ENCODE results near the gene ADAMTS16. TPM values are rescaled to one million over a fixed set of nuclear protein-coding genes. Genes with fewer than 3 reads are reported as not detected.
A peak's percentile ranks its signal among the peaks of the same experiment; 100 is the strongest.

Gene ADAMTS16
- total RNA-seq, 1 experiment from 2014 or later: 0.28 TPM

DNA sequence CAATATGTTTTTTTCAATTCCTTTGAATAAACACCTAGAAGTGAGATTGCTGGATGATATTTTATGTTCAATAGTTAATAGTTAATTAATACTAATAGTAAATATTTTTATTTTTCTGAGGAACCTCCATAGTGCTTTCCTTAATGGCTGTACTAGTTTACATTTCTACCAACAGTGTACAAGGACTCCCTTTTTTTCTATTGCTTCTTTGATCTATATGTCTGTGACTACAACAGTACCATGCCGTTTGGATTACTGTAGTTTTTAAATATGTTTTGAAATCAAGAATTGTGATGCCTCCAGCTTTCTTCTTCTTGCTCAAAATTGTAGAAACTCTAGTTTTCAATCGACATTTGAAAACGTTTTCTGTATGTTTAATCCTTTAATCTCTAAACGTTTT, 39.5 kb upstream of the ADAMTS16 start:
- Histone ChIP-seq H3K27me3 (replicated peaks; ENCODE audit: insufficient read depth, low read depth, low read length, poor library complexity) (peaks cover 23% of the 10 kb centered on the region), H3K4me1 (ENCODE audit: insufficient read depth, low read length, poor library complexity, severe bottlenecking) (no peaks in the 10 kb centered on the region), H3K4me3 (ENCODE audit: low read depth, low read length, poor library complexity, severe bottlenecking) (no peak overlapping the region), H3K36me3 (ENCODE audit: insufficient read depth, low read length, poor library complexity, severe bottlenecking) (no peaks in the 10 kb centered on the region), H3K9me3 (ENCODE audit: low read depth, low read length, poor library complexity, severe bottlenecking) (peaks cover 5% of the 10 kb centered on the region), H3K27ac (ENCODE audit: low read depth, low read length, poor library complexity, severe bottlenecking) (no peak overlapping the region)
- ChIA-PET POLR2A (ENCODE audit: low non-redundant PET) (no interaction called here), CTCF (no interaction called here)
- BruUV-seq (replicated peaks): no TSS peak
- no peak for TF ChIP-seq EZH2 (IDR thresholded peaks at IDR 0.05; ENCODE audit: borderline replicate concordance, low read depth, low read length, poor library complexity, severe bottlenecking)
- TF ChIP-seq, protein P1, sequence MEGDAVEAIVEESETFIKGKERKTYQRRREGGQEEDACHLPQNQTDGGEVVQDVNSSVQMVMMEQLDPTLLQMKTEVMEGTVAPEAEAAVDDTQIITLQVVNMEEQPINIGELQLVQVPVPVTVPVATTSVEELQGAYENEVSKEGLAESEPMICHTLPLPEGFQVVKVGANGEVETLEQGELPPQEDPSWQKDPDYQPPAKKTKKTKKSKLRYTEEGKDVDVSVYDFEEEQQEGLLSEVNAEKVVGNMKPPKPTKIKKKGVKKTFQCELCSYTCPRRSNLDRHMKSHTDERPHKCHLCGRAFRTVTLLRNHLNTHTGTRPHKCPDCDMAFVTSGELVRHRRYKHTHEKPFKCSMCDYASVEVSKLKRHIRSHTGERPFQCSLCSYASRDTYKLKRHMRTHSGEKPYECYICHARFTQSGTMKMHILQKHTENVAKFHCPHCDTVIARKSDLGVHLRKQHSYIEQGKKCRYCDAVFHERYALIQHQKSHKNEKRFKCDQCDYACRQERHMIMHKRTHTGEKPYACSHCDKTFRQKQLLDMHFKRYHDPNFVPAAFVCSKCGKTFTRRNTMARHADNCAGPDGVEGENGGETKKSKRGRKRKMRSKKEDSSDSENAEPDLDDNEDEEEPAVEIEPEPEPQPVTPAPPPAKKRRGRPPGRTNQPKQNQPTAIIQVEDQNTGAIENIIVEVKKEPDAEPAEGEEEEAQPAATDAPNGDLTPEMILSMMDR (conservative IDR thresholded peaks at IDR 0.05; ENCODE audit: low read depth, low read length): no peak
- intact Hi-C loops (cut with micrococcal nuclease; ENCODE audit: unreplicated experiment): no loop called here
- no peak for DNase-seq (ENCODE audit: low spot score)

DNA sequence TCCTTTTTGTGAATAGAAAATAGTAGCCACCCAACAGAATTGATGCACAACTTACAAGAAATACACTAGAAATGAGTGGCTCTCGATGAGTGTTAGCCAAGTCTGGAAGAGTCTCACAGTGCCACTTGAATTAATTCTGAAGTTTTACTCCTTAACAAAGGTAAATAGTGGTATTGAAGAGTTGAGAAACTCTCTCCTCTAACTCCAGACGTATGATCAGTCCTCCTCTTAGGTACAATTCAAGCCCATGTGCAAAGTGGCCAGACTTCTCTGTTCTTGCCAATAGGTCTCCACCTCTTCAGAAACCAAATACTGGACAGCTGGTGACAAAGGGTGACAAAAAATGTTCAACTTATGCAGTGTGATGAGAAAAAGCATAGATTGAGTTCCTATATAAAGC, 38.5 kb upstream of the ADAMTS16 start:
- H3K4me1 ChIP-seq (ENCODE audit: insufficient read depth, low read length, poor library complexity, severe bottlenecking): no peaks in the 10 kb centered on the region
- H3K4me3 ChIP-seq (ENCODE audit: low read depth, low read length, poor library complexity, severe bottlenecking): no peak overlapping the region
- TF ChIP-seq EZH2 (IDR thresholded peaks at IDR 0.05; ENCODE audit: borderline replicate concordance, low read depth, low read length, poor library complexity, severe bottlenecking): no peak
- TF ChIP-seq, protein P1 (conservative IDR thresholded peaks at IDR 0.05; ENCODE audit: low read depth, low read length): no peak
- peaks cover 18% of the 10 kb centered on the region for H3K27me3 ChIP-seq (replicated peaks; ENCODE audit: insufficient read depth, low read depth, low read length, poor library complexity)
- ChIA-PET POLR2A (ENCODE audit: low non-redundant PET) (no interaction called here), CTCF (no interaction called here)
- H3K36me3 ChIP-seq (ENCODE audit: insufficient read depth, low read length, poor library complexity, severe bottlenecking): no peaks in the 10 kb centered on the region
- intact Hi-C loops (cut with micrococcal nuclease; ENCODE audit: unreplicated experiment): no loop called here
- H3K9me3 ChIP-seq (ENCODE audit: low read depth, low read length, poor library complexity, severe bottlenecking): peaks cover 5% of the 10 kb centered on the region
- DNase-seq (ENCODE audit: low spot score): no peak
- no peak overlapping the region for H3K27ac ChIP-seq (ENCODE audit: low read depth, low read length, poor library complexity, severe bottlenecking)
- BruUV-seq (replicated peaks): no TSS peak

DNA sequence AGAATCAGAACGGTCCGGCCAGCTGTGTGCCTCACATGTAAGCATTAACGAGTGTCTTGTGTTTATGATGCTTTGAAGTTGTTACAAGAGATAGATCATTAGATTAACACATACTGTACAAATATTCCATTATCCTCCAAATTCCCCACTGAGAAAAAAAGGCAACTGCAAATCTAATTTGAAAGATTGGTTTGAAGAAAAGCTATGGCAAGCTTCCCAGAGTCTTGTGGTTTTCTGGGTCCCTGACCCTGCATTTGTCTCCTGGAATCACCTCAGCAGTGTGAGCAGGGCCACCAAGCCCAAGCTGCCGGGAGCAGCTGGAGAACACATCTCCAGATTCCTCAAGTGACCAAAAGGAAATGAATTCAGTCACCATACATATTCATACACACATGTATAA, 36.9 kb upstream of the ADAMTS16 start:
- intact Hi-C loops (cut with micrococcal nuclease; ENCODE audit: unreplicated experiment): no loop called here
- ChIA-PET CTCF (no interaction called here), POLR2A (ENCODE audit: low non-redundant PET) (no interaction called here)

More for the DNA sequence above, 36.9 kb upstream of the ADAMTS16 start:
- peak; percentile 9 for DNase-seq (ENCODE audit: low spot score)
- Histone ChIP-seq H3K9me3 (ENCODE audit: low read depth, low read length, poor library complexity, severe bottlenecking) (peaks cover 5% of the 10 kb centered on the region), H3K27me3 (replicated peaks; ENCODE audit: insufficient read depth, low read depth, low read length, poor library complexity) (peaks cover 21% of the 10 kb centered on the region), H3K4me3 (ENCODE audit: low read depth, low read length, poor library complexity, severe bottlenecking) (no peak overlapping the region), H3K27ac (ENCODE audit: low read depth, low read length, poor library complexity, severe bottlenecking) (no peak overlapping the region), H3K4me1 (ENCODE audit: insufficient read depth, low read length, poor library complexity, severe bottlenecking) (no peaks in the 10 kb centered on the region), H3K36me3 (ENCODE audit: insufficient read depth, low read length, poor library complexity, severe bottlenecking) (no peaks in the 10 kb centered on the region)
- no peak for TF ChIP-seq EZH2 (IDR thresholded peaks at IDR 0.05; ENCODE audit: borderline replicate concordance, low read depth, low read length, poor library complexity, severe bottlenecking)
- TF ChIP-seq, protein P1 (conservative IDR thresholded peaks at IDR 0.05; ENCODE audit: low read depth, low read length): no peak
- no TSS peak for BruUV-seq (replicated peaks)
